ENCODE data around the gene TIE1.

GRCh38 chr1:43307458-43308158, 6.8 kb downstream of the TIE1 start:
- TF ChIP-seq ZNF501 (CRISPR knock-in tag; IDR thresholded peaks at IDR 0.05) (no peak), CTCF (CRISPR knock-in tag; IDR thresholded peaks at IDR 0.05) (no peak), IRX3 (CRISPR knock-in tag; IDR thresholded peaks at IDR 0.05; ENCODE audit: borderline replicate concordance, low read depth) (no peak), PRDM15 (CRISPR knock-in tag; IDR thresholded peaks at IDR 0.05) (no peak), ZNF556 (CRISPR knock-in tag; IDR thresholded peaks at IDR 0.05; ENCODE audit: borderline replicate concordance) (no peak), FOSL1 (CRISPR knock-in tag; IDR thresholded peaks at IDR 0.05; ENCODE audit: borderline replicate concordance) (no peak), NR2C2 (CRISPR knock-in tag; IDR thresholded peaks at IDR 0.05; ENCODE audit: borderline replicate concordance) (no peak), HCFC1 (IDR thresholded peaks at IDR 0.05; ENCODE audit: low read depth, low read length) (no peak)
- TF ChIP-seq, protein P1, sequence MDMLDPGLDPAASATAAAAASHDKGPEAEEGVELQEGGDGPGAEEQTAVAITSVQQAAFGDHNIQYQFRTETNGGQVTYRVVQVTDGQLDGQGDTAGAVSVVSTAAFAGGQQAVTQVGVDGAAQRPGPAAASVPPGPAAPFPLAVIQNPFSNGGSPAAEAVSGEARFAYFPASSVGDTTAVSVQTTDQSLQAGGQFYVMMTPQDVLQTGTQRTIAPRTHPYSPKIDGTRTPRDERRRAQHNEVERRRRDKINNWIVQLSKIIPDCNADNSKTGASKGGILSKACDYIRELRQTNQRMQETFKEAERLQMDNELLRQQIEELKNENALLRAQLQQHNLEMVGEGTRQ (IDR thresholded peaks at IDR 0.05; ENCODE audit: low read depth, low read length) = no peak
- TF ChIP-seq, protein P1 (CRISPR knock-in tag; IDR thresholded peaks at IDR 0.05; ENCODE audit: borderline replicate concordance) = no peak
- TF ChIP-seq, protein P2, sequence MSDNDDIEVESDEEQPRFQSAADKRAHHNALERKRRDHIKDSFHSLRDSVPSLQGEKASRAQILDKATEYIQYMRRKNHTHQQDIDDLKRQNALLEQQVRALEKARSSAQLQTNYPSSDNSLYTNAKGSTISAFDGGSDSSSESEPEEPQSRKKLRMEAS (IDR thresholded peaks at IDR 0.05) = no peak

Measured in HepG2 (cell line).